ENCODE data around the gene SPRTN. TPM values are rescaled to one million over a fixed set of nuclear protein-coding genes. Genes with fewer than 3 reads are reported as not detected.

The SPRTN gene
- total and polyA plus RNA-seq, 2 experiments from 2014 or later: 7.5 to 12.5 TPM

DNA sequence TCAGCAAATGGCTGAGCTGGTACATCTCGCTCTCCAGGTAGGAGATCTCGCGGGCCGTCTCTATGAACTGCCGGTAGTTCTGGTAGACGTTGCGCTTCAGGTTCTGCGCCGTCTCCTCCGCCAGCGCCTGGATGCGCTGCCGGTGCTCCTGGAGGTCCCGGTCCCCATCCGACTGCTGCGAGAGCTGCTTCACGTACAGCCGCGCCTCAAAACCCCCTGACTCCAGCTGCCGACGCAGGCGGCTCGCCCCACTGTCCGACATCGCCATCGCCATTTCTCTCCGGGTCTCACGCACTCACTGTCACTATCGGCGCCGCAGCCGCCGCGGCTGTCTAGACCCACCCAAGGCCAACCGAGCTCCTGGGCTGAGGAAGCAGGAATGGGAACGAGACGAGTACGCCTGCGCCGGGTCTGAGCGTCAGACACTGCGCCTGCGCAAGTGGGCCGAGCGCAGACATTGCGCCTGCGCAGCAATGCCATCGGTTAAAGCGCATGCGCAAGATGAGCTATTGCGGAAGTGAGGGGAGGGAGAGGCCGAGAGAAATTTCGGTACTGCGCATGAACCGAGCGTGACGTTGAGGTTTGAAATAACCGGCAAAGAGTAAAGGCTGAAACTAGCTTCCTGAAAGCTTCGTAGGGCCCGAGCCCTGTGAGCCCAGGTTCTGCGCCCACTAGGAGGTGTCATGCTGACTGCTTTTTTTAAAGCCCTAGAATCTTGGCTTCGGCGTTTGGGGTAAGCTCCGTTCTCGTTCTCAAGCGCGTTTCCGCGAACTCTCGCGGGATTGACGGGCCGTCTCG is 422 bp upstream of the SPRTN start, which contains the start of gene EXOC8:
Gene EXOC8, minus strand, starts transcription at position 381 of the 798 bp plus-strand sequence. Its CDS starts 107 bp downstream, at position 274.
- H2AFZ ChIP-seq: peak within 1 kb of the TSS; percentile 76
- peak within 1 kb of the TSS; percentile 53 for H3K4me3 ChIP-seq
- H3K27me3 ChIP-seq: no peaks in the 10 kb centered on the region
- H3K9me3 ChIP-seq (ENCODE audit: low read depth): no peaks in the 10 kb centered on the region
- peak within 1 kb of the TSS; percentile 93 for H3K27ac ChIP-seq
- peaks cover 84% of the 10 kb centered on the region for H3K79me2 ChIP-seq
- H3K4me2 ChIP-seq: peak within 1 kb of the TSS; percentile 93
- peaks cover 43% of the 10 kb centered on the region for H3K4me1 ChIP-seq (ENCODE audit: insufficient read depth)
- no peaks in the 10 kb centered on the region for H3K9me2 ChIP-seq (replicated peaks; ENCODE audit: insufficient read depth)
- TF ChIP-seq, protein P1, sequence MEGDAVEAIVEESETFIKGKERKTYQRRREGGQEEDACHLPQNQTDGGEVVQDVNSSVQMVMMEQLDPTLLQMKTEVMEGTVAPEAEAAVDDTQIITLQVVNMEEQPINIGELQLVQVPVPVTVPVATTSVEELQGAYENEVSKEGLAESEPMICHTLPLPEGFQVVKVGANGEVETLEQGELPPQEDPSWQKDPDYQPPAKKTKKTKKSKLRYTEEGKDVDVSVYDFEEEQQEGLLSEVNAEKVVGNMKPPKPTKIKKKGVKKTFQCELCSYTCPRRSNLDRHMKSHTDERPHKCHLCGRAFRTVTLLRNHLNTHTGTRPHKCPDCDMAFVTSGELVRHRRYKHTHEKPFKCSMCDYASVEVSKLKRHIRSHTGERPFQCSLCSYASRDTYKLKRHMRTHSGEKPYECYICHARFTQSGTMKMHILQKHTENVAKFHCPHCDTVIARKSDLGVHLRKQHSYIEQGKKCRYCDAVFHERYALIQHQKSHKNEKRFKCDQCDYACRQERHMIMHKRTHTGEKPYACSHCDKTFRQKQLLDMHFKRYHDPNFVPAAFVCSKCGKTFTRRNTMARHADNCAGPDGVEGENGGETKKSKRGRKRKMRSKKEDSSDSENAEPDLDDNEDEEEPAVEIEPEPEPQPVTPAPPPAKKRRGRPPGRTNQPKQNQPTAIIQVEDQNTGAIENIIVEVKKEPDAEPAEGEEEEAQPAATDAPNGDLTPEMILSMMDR (IDR thresholded peaks at IDR 0.05; ENCODE audit: poor library complexity): no peak
- TF ChIP-seq EZH2 (IDR thresholded peaks at IDR 0.05; ENCODE audit: borderline replicate concordance): no peak
- no peak for TF ChIP-seq EZH2phosphoT487 (IDR thresholded peaks at IDR 0.05; ENCODE audit: low read depth, severe bottlenecking, unreplicated experiment)
- DNase-seq (ENCODE audit: low spot score): peak; percentile 98
- H4K20me1 ChIP-seq (ENCODE audit: insufficient read depth, poor library complexity, severe bottlenecking): peaks cover 37% of the 10 kb centered on the region
- no peaks in the 10 kb centered on the region for H3K36me3 ChIP-seq (replicated peaks; ENCODE audit: insufficient read depth, low read depth)
- WGBS (ENCODE audit: low lambda C conversion rate, missing lambda C conversion rate): under 1% methylated on average over 65 of the region's 74 CpGs

DNA sequence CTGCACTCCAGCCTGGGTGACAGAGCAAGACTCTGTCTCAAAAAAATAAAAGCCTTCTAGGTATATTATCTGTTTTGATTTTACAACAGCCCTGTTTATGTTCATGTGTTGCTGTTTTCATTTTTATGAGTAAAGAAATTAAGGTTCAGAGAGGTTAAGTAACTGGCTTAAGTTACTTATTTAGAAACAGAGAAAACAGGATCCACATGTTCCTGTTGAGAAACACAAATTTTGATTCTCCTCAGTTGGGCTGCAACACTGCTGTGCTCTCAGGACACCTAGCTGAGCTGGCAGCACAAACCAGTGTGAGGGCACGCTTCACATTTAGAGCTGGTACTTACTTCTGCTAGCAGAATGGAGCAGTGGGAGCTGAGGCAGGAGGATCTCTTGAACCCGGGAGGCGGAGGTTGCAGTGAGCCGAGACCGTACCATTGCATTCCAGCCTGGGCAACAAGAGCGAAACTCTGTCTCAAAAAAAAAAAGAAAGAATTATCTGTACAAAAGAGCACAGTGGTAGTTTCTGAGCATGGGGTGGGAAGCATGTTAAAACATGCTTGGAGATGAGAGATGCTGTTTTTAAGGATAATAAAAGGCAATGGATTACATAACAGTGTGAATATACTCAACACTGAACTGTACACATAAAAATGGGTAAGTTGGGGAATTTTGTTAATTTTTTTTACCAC is 2.4 kb downstream of the SPRTN start:
- Histone ChIP-seq H3K27me3 (no peaks in the 10 kb centered on the region), H3K4me1 (ENCODE audit: insufficient read depth) (peaks cover 17% of the 10 kb centered on the region), H3K9me2 (replicated peaks; ENCODE audit: insufficient read depth) (no peaks in the 10 kb centered on the region), H2AFZ (no peak overlapping the region), H3K4me3 (no peak overlapping the region), H3K27ac (no peak overlapping the region), H3K79me2 (peaks cover 69% of the 10 kb centered on the region), H3K9me3 (ENCODE audit: low read depth) (no peaks in the 10 kb centered on the region), H4K20me1 (ENCODE audit: insufficient read depth, poor library complexity, severe bottlenecking) (peaks cover 16% of the 10 kb centered on the region), H3K36me3 (replicated peaks; ENCODE audit: insufficient read depth, low read depth) (no peaks in the 10 kb centered on the region), H3K4me2 (no peak overlapping the region)
- no peak for TF ChIP-seq EZH2 (IDR thresholded peaks at IDR 0.05; ENCODE audit: borderline replicate concordance)
- TF ChIP-seq EZH2phosphoT487 (IDR thresholded peaks at IDR 0.05; ENCODE audit: low read depth, severe bottlenecking, unreplicated experiment): no peak
- TF ChIP-seq, protein P1 (IDR thresholded peaks at IDR 0.05; ENCODE audit: poor library complexity): no peak
- WGBS (ENCODE audit: low lambda C conversion rate, missing lambda C conversion rate): 96% methylated on average over 6 of the region's 6 CpGs
- DNase-seq (ENCODE audit: low spot score): no peak

DNA sequence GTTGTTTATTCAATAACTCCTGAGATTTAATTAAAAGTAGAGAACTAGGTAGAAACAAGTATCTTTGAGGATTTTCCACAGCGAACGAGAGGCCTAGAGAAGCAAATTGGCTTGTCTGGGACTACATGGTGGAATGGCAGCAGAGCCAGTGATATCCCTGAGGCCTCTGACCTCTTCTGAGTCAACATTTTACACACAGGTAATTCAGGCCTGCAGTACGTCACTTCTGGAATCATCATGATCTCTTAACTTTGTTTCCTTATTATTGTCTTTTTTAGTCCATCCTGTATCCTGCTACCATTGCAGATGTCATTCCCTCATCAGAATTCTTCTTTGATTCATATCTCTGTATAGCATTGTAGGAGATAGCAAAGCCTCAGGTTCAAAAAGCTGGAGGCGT is 9.9 kb downstream of the SPRTN start:
- WGBS (ENCODE audit: low lambda C conversion rate, missing lambda C conversion rate): 87% methylated on average over 4 of the region's 4 CpGs
- H4K20me1 ChIP-seq (ENCODE audit: insufficient read depth, poor library complexity, severe bottlenecking): no peaks in the 10 kb centered on the region
- H3K4me1 ChIP-seq (ENCODE audit: insufficient read depth): no peaks in the 10 kb centered on the region
- H3K9me2 ChIP-seq (replicated peaks; ENCODE audit: insufficient read depth): no peaks in the 10 kb centered on the region
- peaks cover 12% of the 10 kb centered on the region for H3K79me2 ChIP-seq
- no peak overlapping the region for H3K4me2 ChIP-seq
- no peak for DNase-seq (ENCODE audit: low spot score)
- TF ChIP-seq, protein P1 (IDR thresholded peaks at IDR 0.05; ENCODE audit: poor library complexity): no peak
- TF ChIP-seq EZH2 (IDR thresholded peaks at IDR 0.05; ENCODE audit: borderline replicate concordance): no peak
- no peak for TF ChIP-seq EZH2phosphoT487 (IDR thresholded peaks at IDR 0.05; ENCODE audit: low read depth, severe bottlenecking, unreplicated experiment)
- H3K27ac ChIP-seq: no peak overlapping the region
- no peaks in the 10 kb centered on the region for H3K36me3 ChIP-seq (replicated peaks; ENCODE audit: insufficient read depth, low read depth)
- no peaks in the 10 kb centered on the region for H3K27me3 ChIP-seq
- H2AFZ ChIP-seq: no peak overlapping the region
- H3K4me3 ChIP-seq: no peak overlapping the region
- no peaks in the 10 kb centered on the region for H3K9me3 ChIP-seq (ENCODE audit: low read depth)

Data from hepatocyte (in vitro differentiated cells).